Measurements from ENCODE around the gene DOCK9.

The DOCK9 gene

GRCh38 chr13:98977568-98978265 lies at the start of gene DOCK9:
Gene DOCK9 (minus strand): TSS chr13:98978064. CDS start chr13:98977909, 155 bp downstream.
- DNase-seq = peak; percentile 56

- DNase-seq = no peak
Observed at GRCh38 chr13:99027260-99027659, 49.4 kb upstream of the DOCK9 start.

- no peak for DNase-seq
Observed at GRCh38 chr13:99022941-99023340, 45.1 kb upstream of the DOCK9 start.

- peak; percentile 54 for DNase-seq
Observed at GRCh38 chr13:99018418-99019180, 40.7 kb upstream of the DOCK9 start.

GRCh38 chr13:99015606-99016490 lies 38.0 kb upstream of the DOCK9 start:
- DNase-seq = no peak

GRCh38 chr13:99014522-99014921 lies 36.7 kb upstream of the DOCK9 start:
- DNase-seq = no peak

GRCh38 chr13:99013951-99014350 lies 36.1 kb upstream of the DOCK9 start:
- DNase-seq = no peak

- DNase-seq = no peak
Observed at GRCh38 chr13:99012539-99012938, 34.7 kb upstream of the DOCK9 start.

GRCh38 chr13:99009987-99010551 lies 32.2 kb upstream of the DOCK9 start:
- no peak for DNase-seq

- DNase-seq = no peak
Observed at GRCh38 chr13:99008577-99008976, 30.7 kb upstream of the DOCK9 start.

- DNase-seq = no peak
Observed at GRCh38 chr13:99007414-99007986, 29.6 kb upstream of the DOCK9 start.

- no peak for DNase-seq
Observed at GRCh38 chr13:99005609-99006008, 27.7 kb upstream of the DOCK9 start.

- DNase-seq = no peak
Observed at GRCh38 chr13:99004978-99005377, 27.1 kb upstream of the DOCK9 start.

GRCh38 chr13:99003851-99004471 lies 26.1 kb upstream of the DOCK9 start:
- DNase-seq = no peak

GRCh38 chr13:99003186-99003585 lies 25.3 kb upstream of the DOCK9 start:
- DNase-seq = no peak

- DNase-seq = no peak
Observed at GRCh38 chr13:99002172-99002710, 24.4 kb upstream of the DOCK9 start.

GRCh38 chr13:99000137-99000536 lies 22.3 kb upstream of the DOCK9 start:
- DNase-seq = no peak

- DNase-seq = no peak
Observed at GRCh38 chr13:98999639-98999952, 21.7 kb upstream of the DOCK9 start.

GRCh38 chr13:98998831-98999638 lies 21.2 kb upstream of the DOCK9 start:
- DNase-seq = peak; percentile 29

- DNase-seq = no peak
Observed at GRCh38 chr13:98997738-98998641, 20.1 kb upstream of the DOCK9 start.
